Activated effector memory CD4-positive, alpha-beta T cell treated with anti-CD3 and anti-CD28 coated beads, Interleukin-2, amount 50 U/mL, for 16 hours (primary cell): ENCODE results near the gene ELANE.

ENCODE experiments used
- DNase-seq: peaks from one replicate; pipeline ENCODE4 v3.0.0-alpha.2; 2020

Gene ELANE

DNA sequence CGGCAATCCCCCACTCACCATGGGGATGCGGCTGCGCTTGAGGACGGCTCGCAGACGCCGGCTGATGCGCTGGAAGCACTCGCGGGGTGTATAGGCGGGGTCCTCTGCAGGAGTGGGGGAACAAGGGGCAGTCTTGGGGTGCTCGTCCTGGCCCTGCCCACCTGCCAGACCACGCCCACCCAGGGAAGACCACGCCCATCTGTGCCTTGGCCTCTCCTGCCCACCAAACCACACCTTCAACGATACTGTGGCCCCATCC is 47.9 kb downstream of the ELANE start:
- no peak for DNase-seq

DNA sequence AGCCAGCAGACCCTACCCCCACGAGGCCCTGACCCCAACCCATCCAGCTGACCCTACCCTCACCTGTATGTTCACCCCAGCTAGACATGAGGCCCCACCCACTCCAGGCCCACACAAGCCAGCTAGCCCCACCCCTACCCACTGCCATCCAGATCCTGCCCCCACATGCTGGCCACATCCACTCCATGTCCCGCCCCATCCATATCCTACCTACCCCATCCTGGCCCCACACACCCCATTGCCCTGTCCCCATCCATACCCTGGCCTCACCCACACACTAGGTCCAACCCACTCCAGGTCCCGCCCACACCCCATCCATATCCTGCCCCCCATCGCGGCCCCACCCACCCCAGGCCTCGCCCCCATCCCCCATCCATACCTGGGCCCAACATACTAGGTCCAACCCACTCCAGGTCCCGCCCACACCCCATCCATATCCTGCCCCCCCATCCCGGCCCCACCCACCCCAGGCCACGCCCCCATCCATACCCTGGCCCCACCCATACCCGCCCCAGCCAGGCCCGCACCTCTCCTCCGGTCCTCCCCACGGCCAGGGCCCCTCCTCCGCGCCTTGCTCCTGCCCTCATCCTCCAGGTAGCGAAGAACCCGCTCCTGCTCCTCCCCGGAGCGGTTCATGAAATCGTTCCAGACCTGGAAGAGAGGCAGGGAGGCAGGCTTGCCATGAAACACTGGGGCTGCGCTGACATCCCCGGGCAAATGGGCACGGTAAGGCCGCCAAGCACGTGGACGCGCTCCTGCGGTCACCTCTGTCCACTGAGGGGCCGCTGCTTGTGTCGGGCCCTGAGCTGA is 48.4 kb downstream of the ELANE start:
- DNase-seq, result no peak

DNA sequence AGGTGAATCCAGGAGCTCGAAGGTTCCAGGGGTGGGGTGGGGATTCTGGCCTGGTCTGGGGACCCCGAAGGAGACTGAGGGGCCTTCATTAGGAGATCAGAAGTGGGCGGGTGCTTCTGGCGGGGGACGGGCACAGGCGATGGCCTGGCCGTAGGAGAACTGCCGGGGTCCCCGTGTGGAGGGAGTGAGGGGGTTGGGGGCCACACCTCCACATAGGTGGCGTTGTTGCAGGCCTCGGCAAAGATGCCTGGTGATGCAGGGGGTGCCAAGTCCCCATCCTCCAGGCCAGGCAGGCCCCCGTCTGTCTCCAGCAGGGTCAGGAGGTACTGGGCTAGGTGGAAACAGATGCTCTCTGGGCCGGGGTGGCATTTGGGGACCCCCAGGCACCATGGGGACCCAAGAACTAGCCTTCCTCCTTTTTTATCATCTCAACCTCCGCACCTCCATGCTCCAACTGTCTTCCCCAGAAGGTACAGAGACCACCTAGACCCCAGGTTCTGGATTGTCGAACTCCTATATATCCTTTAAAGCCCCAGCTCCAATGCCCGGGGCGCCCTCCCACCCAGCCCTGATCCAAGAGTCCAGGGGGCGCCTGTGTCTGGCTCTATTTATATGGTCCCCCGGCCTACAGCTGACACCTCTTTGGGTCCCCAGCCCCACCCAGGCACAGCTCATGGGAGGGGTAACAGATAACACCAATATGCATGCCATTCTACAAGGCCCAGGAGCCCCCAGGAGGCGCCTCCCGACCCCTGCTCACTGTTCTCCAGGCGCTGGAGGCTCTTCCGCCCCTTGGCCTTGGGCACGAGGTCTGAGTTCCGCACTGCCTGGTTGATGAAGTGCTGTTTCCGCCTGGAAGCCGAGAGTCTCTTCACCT is 49.4 kb downstream of the ELANE start:
- DNase-seq, result no peak

DNA sequence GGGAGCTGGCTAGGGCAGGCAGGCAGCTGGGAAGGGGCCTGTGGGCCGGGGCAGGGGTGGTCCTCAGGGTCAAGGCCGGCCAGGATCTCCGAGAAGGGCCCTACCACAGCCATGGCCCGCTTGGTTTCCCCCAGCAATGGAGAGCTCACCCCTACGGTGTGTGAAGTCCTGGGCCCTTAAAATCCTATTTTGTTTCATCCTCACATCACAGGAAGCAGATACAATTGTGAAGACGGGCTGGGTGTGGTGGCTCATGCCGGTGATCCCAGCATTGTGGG is 49.9 kb downstream of the ELANE start:
- DNase-seq, result no peak

DNA sequence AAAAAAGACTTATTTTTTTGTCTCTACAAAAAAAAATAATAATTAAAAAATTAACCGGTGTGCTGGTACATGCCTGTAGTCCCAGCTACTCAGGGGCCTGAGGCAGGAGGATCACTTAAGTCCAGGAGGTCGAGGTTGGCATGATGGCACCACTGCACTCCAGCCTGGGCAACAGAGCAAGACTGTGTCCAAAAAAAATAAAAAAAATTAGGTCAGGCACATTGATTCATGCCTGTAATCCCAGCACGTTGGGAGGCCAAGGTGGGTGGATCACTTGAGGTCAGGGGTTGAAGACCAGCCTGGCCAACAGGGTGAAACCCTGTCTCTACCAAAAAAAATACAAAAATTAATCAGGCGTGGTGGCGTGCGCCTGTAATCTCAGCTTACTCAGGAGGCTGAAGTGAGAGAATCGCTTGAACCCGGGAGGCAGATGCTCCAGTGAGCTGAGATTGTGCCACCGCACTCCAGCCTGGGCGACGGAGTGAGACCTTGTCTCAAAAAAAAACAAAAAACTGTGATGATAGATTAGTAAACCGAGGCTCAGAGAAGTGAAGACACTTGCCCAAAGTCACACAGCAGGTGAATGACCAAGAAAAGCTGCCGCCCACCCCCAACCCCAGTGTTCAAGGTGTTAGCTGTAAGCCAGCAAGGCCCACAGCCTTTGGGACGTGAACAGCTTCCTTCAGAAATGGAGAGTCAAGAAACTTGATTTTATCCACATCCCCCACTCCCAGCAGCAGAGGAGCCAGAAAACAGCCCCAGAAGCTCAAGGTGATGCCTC is 50.5 kb downstream of the ELANE start:
- no peak for DNase-seq

DNA sequence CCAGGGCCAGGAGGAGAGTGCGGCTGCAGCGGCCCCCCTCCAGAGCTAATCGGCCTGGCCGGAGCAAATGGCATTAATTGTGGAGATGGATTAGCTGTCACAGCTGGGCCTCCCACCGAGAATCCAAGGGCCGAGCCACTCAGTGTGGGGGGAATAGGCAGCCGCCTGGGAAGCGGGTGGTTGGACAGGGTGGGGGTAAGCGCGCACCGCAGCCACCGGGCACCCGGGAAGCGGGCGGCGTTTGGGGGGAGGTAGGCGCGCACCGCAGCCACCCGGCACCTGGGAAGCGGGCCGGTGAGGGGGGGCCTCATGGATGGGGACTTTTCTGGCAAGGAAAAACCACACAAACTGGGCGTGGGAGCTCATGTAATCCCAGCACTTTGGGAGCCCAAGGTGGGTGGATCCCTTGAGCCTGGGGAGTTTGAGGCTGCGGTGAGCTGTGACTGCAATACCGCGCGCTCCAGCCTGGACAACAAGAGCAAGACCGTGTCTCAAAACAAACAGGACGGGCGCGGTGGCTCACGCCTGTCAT is 51.2 kb downstream of the ELANE start:
- no peak for DNase-seq

DNA sequence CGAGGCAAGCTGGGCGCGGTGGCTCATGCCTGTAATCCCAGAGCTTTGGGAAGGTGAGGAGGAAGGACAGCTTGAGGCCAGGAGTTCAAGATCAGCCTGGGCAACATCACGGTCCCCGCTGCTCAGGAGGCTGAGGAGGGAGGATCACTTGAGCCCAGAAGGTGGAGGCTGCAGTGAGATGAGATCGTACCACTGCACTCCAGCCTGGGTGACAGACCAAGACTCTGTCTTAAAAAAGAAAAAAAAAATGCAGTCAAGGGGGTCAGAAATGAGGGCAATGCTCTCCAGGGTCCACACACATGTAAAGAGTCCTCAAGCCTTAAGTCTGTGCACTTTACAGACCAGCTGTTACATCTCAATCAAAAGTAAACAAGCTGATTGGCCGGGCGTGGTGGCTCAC is 52.4 kb downstream of the ELANE start:
- no peak for DNase-seq
